OCI-LY1 (cell line): ENCODE data around the gene UBE2G2.

Experiments
- H2AFZ ChIP-seq: fragments of 200-600 bp; sonication (generic), shearing (Covaris generic); 2 replicates; pipeline ENCODE4 v1.6.0; 2014; ENCODE audit warnings: antibody characterized with exemption, mild to moderate bottlenecking, low read length
- H3F3A ChIP-seq: fragments of 200-600 bp; sonication (generic), shearing (Covaris generic); 2 replicates; pipeline ENCODE4 v1.6.0; 2014; ENCODE audit warnings: mild to moderate bottlenecking, antibody characterized with exemption, low read length, moderate library complexity; ENCODE audit not compliant: insufficient read depth
- H3K27ac ChIP-seq: fragments of 200-600 bp; sonication (generic); 2 replicates; pipeline ENCODE4 v1.5.1; 2014; ENCODE audit warnings: low read length, mixed run types, mild to moderate bottlenecking, low read depth; ENCODE audit not compliant: poor library complexity, severe bottlenecking
- H3K27me3 ChIP-seq: fragments of 200-600 bp; sonication (generic); 2 replicates; pipeline ENCODE4 v1.6.0; 2014; ENCODE audit warnings: antibody characterized with exemption, mild to moderate bottlenecking, low read length, moderate library complexity; ENCODE audit not compliant: insufficient read depth
- H3K36me3 ChIP-seq: fragments of 200-600 bp; sonication (generic); 2 replicates; pipeline ENCODE4 v1.6.1; 2014; ENCODE audit warnings: mild to moderate bottlenecking, antibody characterized with exemption, low read length, moderate library complexity, mixed read lengths; ENCODE audit not compliant: insufficient read depth
- H3K4me1 ChIP-seq: fragments of 200-600 bp; sonication (generic); 2 replicates; pipeline ENCODE4 v1.5.1; 2014; ENCODE audit warnings: mild to moderate bottlenecking, low read length, moderate library complexity; ENCODE audit not compliant: insufficient read depth, severe bottlenecking
- H3K4me2 ChIP-seq: fragments of 200-600 bp; sonication (generic), shearing (Covaris generic); 2 replicates; pipeline ENCODE4 v1.6.1; 2014; ENCODE audit warnings: low read length
- H3K4me3 ChIP-seq: fragments of 200-600 bp; sonication (generic); 2 replicates; pipeline ENCODE4 v1.5.1; 2014; ENCODE audit warnings: low read length, low read depth, mild to moderate bottlenecking, mixed read lengths; ENCODE audit not compliant: poor library complexity, severe bottlenecking
- H3K79me2 ChIP-seq: fragments of 200-600 bp; shearing (Covaris generic); 2 replicates; pipeline ENCODE4 v1.6.1; 2016; ENCODE audit warnings: mixed run types, low read length, mixed read lengths; ENCODE audit not compliant: insufficient read depth
- H3K9ac ChIP-seq: fragments of 200-600 bp; sonication (generic), shearing (Covaris generic); 2 replicates; pipeline ENCODE4 v1.6.1; 2014; ENCODE audit warnings: mild to moderate bottlenecking, low read length, mixed read lengths
- H3K9me2 ChIP-seq: fragments of 200-600 bp; sonication (generic), shearing (Covaris generic); 2 replicates; pipeline ENCODE4 v1.6.1; 2014; ENCODE audit warnings: low read depth, mild to moderate bottlenecking, low read length, mixed read lengths
- H3K9me3 ChIP-seq: fragments of 200-600 bp; shearing (Covaris generic); 2 replicates; pipeline ENCODE4 v1.6.1; 2014; ENCODE audit warnings: low read length, mixed read lengths
- H4K20me1 ChIP-seq: fragments of 200-600 bp; sonication (generic), shearing (Covaris generic); 2 replicates; pipeline ENCODE4 v1.6.0; 2016; ENCODE audit warnings: mild to moderate bottlenecking, low read length; ENCODE audit not compliant: insufficient read depth
- CTCF ChIP-seq: fragments of 200-600 bp; sonication (generic), shearing (Covaris generic); IDR thresholded peaks from 2 replicates; pipeline ENCODE4 v1.5.1; 2017; ENCODE audit warnings: mild to moderate bottlenecking, antibody characterized with exemption, low read length, moderate library complexity, mixed read lengths
- EZH2 ChIP-seq: fragments of 200-600 bp; sonication (generic), shearing (Covaris generic); IDR thresholded peaks from 2 replicates; pipeline ENCODE4 v1.8.0; 2017; ENCODE audit warnings: borderline replicate concordance, mixed run types, mild to moderate bottlenecking, antibody characterized with exemption, low read length, moderate library complexity, mixed read lengths

UBE2G2 gene

GRCh38 chr21:44803651-44804050 is 2.0 kb upstream of the UBE2G2 start:
- Histone ChIP-seq H3K4me1 (peaks cover 30% of the 10 kb centered on the region), H3K27me3 (no peaks in the 10 kb centered on the region), H3F3A (no peaks in the 10 kb centered on the region), H3K9ac (no peak overlapping the region), H4K20me1 (no peaks in the 10 kb centered on the region), H2AFZ (no peak overlapping the region), H3K4me3 (no peak overlapping the region), H3K36me3 (peaks cover 61% of the 10 kb centered on the region), H3K4me2 (no peak overlapping the region), H3K27ac (no peak overlapping the region), H3K79me2 (peaks cover 28% of the 10 kb centered on the region), H3K9me2 (no peaks in the 10 kb centered on the region), H3K9me3 (no peaks in the 10 kb centered on the region)
- TF ChIP-seq CTCF (no peak), EZH2 (no peak)

- no peaks in the 10 kb centered on the region for H4K20me1 ChIP-seq
- peak overlapping the region; percentile 85 for H3K4me3 ChIP-seq
- no peaks in the 10 kb centered on the region for H3K9me3 ChIP-seq
- peaks cover 67% of the 10 kb centered on the region for H3K36me3 ChIP-seq
- no peak overlapping the region for H2AFZ ChIP-seq
- H3K79me2 ChIP-seq = peaks cover 38% of the 10 kb centered on the region
- no peaks in the 10 kb centered on the region for H3K27me3 ChIP-seq
- H3K9me2 ChIP-seq = no peaks in the 10 kb centered on the region
- H3F3A ChIP-seq = no peaks in the 10 kb centered on the region
- peak overlapping the region; percentile 90 for H3K9ac ChIP-seq
- peak overlapping the region; percentile 86 for H3K4me2 ChIP-seq
- peaks cover 30% of the 10 kb centered on the region for H3K4me1 ChIP-seq
- H3K27ac ChIP-seq = peak overlapping the region; percentile 31
- TF ChIP-seq EZH2 = no peak
- TF ChIP-seq CTCF = no peak
Measured at GRCh38 chr21:44802396-44803153, 955 bp upstream of the UBE2G2 start.

- Histone ChIP-seq H3K4me2 (peak overlapping the region; percentile 86), H2AFZ (no peak overlapping the region), H3F3A (no peaks in the 10 kb centered on the region), H4K20me1 (no peaks in the 10 kb centered on the region), H3K36me3 (peaks cover 65% of the 10 kb centered on the region), H3K4me1 (peaks cover 30% of the 10 kb centered on the region), H3K4me3 (peak overlapping the region; percentile 85), H3K79me2 (peaks cover 52% of the 10 kb centered on the region), H3K27me3 (no peaks in the 10 kb centered on the region), H3K27ac (peak overlapping the region; percentile 32), H3K9me3 (no peaks in the 10 kb centered on the region), H3K9ac (peak overlapping the region; percentile 90), H3K9me2 (no peaks in the 10 kb centered on the region)
- TF ChIP-seq EZH2 = no peak
- peak; percentile 56 for TF ChIP-seq CTCF
Measured at GRCh38 chr21:44800971-44801467, 601 bp downstream of the UBE2G2 start.
